HEK293 (cell line): ENCODE data around the gene HMCN2.

ENCODE experiments used
- CTCF ChIA-PET: fragments of 350-600 bp; formaldehyde crosslinking; extraction: SDS; loops from one replicate; lab custom pipeline; 2021; ENCODE audit warnings: antibody characterized with exemption; lab: Yijun Ruan, JAX
- POLR2A ChIA-PET: fragments of 300-600 bp; formaldehyde crosslinking; extraction: SDS; loops from one replicate; lab custom pipeline; 2020; ENCODE audit warnings: antibody characterized with exemption, inconsistent platforms; lab: Yijun Ruan, JAX
- H3K27ac ChIP-seq: fragments of 200-500 bp; sonication (Bioruptor generic); 2 replicates; pipeline ENCODE4 v1.5.1; 2014; ENCODE audit warnings: low read depth, low read length, control low read depth, inconsistent platforms; ENCODE audit errors: extremely low read depth
- H3K36me3 ChIP-seq, 2 experiments: fragments of 200-500 bp in 1 of 2; sonication (Bioruptor generic) in 1 of 2; 1 replicate in 1 of 2; 2 replicates in 1 of 2; pipeline ENCODE4 v1.5.1; 2014 to 2017; ENCODE audit warnings: inconsistent platforms in 2 of 2, low read length in 2 of 2; ENCODE audit not compliant: control insufficient read depth in 2 of 2, insufficient read depth in 1 of 2
- H3K4me1 ChIP-seq: fragments of 200-500 bp; sonication (Bioruptor generic); 2 replicates; pipeline ENCODE4 v1.5.1; 2014; ENCODE audit warnings: mild to moderate bottlenecking, low read length, inconsistent platforms; ENCODE audit not compliant: control insufficient read depth, insufficient read depth
- H3K4me3 ChIP-seq: 2 replicates; pipeline ENCODE4 v1.5.1; 2011; ENCODE audit warnings: low read depth, mild to moderate bottlenecking, control low read depth, low read length, moderate library complexity
- H3K9me3 ChIP-seq: fragments of 200-500 bp; sonication (Bioruptor generic); 2 replicates; pipeline ENCODE4 v1.5.1; 2014; ENCODE audit warnings: low read depth, low read length, inconsistent platforms; ENCODE audit not compliant: control insufficient read depth, insufficient read depth
- EGR2 ChIP-seq: fragments of 450-650 bp; formaldehyde crosslinking; IDR thresholded peaks from 2 replicates; pipeline ENCODE4 v1.5.1; 2016; ENCODE audit warnings: low read depth, missing biosample characterization, missing genetic modification characterization
- GFI1B ChIP-seq: fragments of 450-650 bp; formaldehyde crosslinking; IDR thresholded peaks from 2 replicates; pipeline ENCODE4 v1.5.1; 2016; ENCODE audit warnings: missing biosample characterization, missing genetic modification characterization
- GLI4 ChIP-seq: fragments of 450-650 bp; formaldehyde crosslinking; IDR thresholded peaks from 2 replicates; pipeline ENCODE4 v1.5.1; 2016; ENCODE audit warnings: missing biosample characterization, missing genetic modification characterization
- ZIC2 ChIP-seq: fragments of 450-650 bp; formaldehyde crosslinking; IDR thresholded peaks from 2 replicates; pipeline ENCODE4 v1.5.1; 2016; ENCODE audit warnings: missing biosample characterization, missing genetic modification characterization
- ZNF138 ChIP-seq: fragments of 450-650 bp; formaldehyde crosslinking; IDR thresholded peaks from 2 replicates; pipeline ENCODE4 v1.5.1; 2016; ENCODE audit warnings: missing biosample characterization, missing genetic modification characterization, borderline replicate concordance
- ZNF169 ChIP-seq: fragments of 450-650 bp; formaldehyde crosslinking; IDR thresholded peaks from 2 replicates; pipeline ENCODE4 v1.5.1; 2016; ENCODE audit warnings: missing biosample characterization, missing genetic modification characterization
- ZNF354C ChIP-seq: fragments of 450-650 bp; formaldehyde crosslinking; IDR thresholded peaks from 2 replicates; pipeline ENCODE4 v1.5.1; 2016; ENCODE audit warnings: missing biosample characterization, missing genetic modification characterization, low read depth, borderline replicate concordance
- ZNF394 ChIP-seq: fragments of 450-650 bp; formaldehyde crosslinking; IDR thresholded peaks from 2 replicates; pipeline ENCODE4 v1.5.1; 2016; ENCODE audit warnings: missing biosample characterization, missing genetic modification characterization, mild to moderate bottlenecking, moderate library complexity, borderline replicate concordance
- ZNF571 ChIP-seq: fragments of 450-650 bp; formaldehyde crosslinking; IDR thresholded peaks from 2 replicates; pipeline ENCODE4 v1.5.0; 2017; ENCODE audit warnings: missing biosample characterization, missing genetic modification characterization
- ZNF600 ChIP-seq: fragments of 450-650 bp; formaldehyde crosslinking; IDR thresholded peaks from 2 replicates; pipeline ENCODE4 v1.5.1; 2016; ENCODE audit warnings: missing biosample characterization, missing genetic modification characterization
- ZNF623 ChIP-seq: fragments of 450-650 bp; formaldehyde crosslinking; IDR thresholded peaks from 2 replicates; pipeline ENCODE4 v1.5.1; 2016; ENCODE audit warnings: missing biosample characterization, missing genetic modification characterization
- ZNF747 ChIP-seq: fragments of 450-650 bp; formaldehyde crosslinking; IDR thresholded peaks from 2 replicates; pipeline ENCODE4 v1.5.1; 2016; ENCODE audit warnings: missing biosample characterization, missing genetic modification characterization
- ZNF776 ChIP-seq: fragments of 450-650 bp; formaldehyde crosslinking; IDR thresholded peaks from 2 replicates; pipeline ENCODE4 v1.5.0; 2017; ENCODE audit warnings: missing biosample characterization, missing genetic modification characterization, borderline replicate concordance
- ZNF792 ChIP-seq: fragments of 450-650 bp; formaldehyde crosslinking; IDR thresholded peaks from 2 replicates; pipeline ENCODE4 v1.5.1; 2016; ENCODE audit warnings: missing biosample characterization, missing genetic modification characterization
- TF ChIP-seq, protein P1 (sequence below): fragments of 450-650 bp; formaldehyde crosslinking; IDR thresholded peaks from 2 replicates; pipeline ENCODE4 v1.5.1; 2016; ENCODE audit warnings: missing biosample characterization, missing genetic modification characterization, low read depth
- TF ChIP-seq, protein P2 (sequence below): fragments of 450-650 bp; formaldehyde crosslinking; IDR thresholded peaks from 2 replicates; pipeline ENCODE4 v1.5.1; 2017; ENCODE audit warnings: missing biosample characterization, missing genetic modification characterization
- TF ChIP-seq, protein P3 (sequence below): fragments of 450-650 bp; formaldehyde crosslinking; IDR thresholded peaks from 2 replicates; pipeline ENCODE4 v1.5.1; 2016; ENCODE audit warnings: missing biosample characterization, missing genetic modification characterization

Gene HMCN2

DNA sequence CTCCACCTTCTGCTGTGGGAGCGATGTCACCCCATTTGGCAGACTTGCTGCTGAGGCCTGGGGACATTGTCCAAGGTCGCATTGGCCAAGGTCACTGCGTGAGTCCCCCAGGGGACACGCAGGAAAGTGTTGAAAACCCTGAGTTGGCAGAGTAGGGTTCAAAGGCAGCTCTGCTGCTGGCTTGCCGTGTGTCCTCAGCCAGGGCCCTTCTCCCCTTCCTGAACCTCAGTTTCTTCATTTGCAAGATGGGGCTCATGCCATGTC lies 193.2 kb downstream of the HMCN2 start (continued):
- no peak for TF ChIP-seq ZNF138 (tag by site-specific recombination)
- no peak for TF ChIP-seq ZNF394 (tag by site-specific recombination)
- TF ChIP-seq ZNF776 (tag by site-specific recombination), result no peak
- no peak for TF ChIP-seq ZNF747 (tag by site-specific recombination)

DNA sequence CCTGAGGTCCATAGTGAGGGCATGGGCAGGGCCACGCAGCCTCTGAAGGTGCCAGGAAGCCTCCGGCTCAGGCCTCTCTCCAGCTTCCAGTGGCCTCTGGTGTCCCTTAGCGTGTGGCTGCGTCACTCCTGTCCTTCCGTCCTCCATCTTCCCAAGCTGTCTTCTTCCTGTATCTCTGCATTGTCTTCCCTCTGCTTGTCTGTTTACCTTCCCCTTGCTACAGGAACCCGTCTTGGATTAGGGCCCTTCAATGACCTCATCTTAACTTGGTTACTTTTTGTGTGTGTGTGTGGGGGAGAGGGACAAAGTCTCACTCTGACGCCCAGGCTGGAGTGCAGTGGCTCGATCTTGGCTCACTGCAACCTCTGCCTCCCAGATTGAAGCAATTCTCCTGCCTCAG lies 193.6 kb downstream of the HMCN2 start:
- Histone ChIP-seq H3K36me3 (peaks cover 0 to 9% of the 10 kb centered on the region in 2 experiments; a peak in 1 of 3 replicates), H3K4me3 (no peak overlapping the region), H3K4me1 (no peaks in the 10 kb centered on the region), H3K27ac (no peak overlapping the region), H3K9me3 (no peaks in the 10 kb centered on the region)
- TF ChIP-seq, protein P1, sequence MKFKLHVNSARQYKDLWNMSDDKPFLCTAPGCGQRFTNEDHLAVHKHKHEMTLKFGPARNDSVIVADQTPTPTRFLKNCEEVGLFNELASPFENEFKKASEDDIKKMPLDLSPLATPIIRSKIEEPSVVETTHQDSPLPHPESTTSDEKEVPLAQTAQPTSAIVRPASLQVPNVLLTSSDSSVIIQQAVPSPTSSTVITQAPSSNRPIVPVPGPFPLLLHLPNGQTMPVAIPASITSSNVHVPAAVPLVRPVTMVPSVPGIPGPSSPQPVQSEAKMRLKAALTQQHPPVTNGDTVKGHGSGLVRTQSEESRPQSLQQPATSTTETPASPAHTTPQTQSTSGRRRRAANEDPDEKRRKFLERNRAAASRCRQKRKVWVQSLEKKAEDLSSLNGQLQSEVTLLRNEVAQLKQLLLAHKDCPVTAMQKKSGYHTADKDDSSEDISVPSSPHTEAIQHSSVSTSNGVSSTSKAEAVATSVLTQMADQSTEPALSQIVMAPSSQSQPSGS (tag by site-specific recombination), result peak; percentile 79
- TF ChIP-seq ZNF792 (tag by site-specific recombination) (no peak), ZNF354C (tag by site-specific recombination) (no peak), EGR2 (tag by site-specific recombination) (0 out of 2 replicates have a peak, but pooled peaks have one; percentile 18), ZNF600 (tag by site-specific recombination) (0 out of 2 replicates have a peak, but pooled peaks have one; percentile 21)
- TF ChIP-seq, protein P2, sequence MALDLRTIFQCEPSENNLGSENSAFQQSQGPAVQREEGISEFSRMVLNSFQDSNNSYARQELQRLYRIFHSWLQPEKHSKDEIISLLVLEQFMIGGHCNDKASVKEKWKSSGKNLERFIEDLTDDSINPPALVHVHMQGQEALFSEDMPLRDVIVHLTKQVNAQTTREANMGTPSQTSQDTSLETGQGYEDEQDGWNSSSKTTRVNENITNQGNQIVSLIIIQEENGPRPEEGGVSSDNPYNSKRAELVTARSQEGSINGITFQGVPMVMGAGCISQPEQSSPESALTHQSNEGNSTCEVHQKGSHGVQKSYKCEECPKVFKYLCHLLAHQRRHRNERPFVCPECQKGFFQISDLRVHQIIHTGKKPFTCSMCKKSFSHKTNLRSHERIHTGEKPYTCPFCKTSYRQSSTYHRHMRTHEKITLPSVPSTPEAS (tag by site-specific recombination), result peak; percentile 22; the same call in 1 of the 2 replicates
- TF ChIP-seq, protein P3, sequence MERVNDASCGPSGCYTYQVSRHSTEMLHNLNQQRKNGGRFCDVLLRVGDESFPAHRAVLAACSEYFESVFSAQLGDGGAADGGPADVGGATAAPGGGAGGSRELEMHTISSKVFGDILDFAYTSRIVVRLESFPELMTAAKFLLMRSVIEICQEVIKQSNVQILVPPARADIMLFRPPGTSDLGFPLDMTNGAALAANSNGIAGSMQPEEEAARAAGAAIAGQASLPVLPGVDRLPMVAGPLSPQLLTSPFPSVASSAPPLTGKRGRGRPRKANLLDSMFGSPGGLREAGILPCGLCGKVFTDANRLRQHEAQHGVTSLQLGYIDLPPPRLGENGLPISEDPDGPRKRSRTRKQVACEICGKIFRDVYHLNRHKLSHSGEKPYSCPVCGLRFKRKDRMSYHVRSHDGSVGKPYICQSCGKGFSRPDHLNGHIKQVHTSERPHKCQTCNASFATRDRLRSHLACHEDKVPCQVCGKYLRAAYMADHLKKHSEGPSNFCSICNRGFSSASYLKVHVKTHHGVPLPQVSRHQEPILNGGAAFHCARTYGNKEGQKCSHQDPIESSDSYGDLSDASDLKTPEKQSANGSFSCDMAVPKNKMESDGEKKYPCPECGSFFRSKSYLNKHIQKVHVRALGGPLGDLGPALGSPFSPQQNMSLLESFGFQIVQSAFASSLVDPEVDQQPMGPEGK, result 0 out of 2 replicates have a peak, but pooled peaks have one; percentile 19
- CTCF ChIA-PET, result interaction anchor here (0.5 to 15.5 kb wide), 7 partner anchors 10 to 504 kb away, joined by 3 to 305 read pairs (median 8); partner anchors contain the start of gene EXOSC2
- POLR2A ChIA-PET, result interaction anchor here (0.6 to 1.1 kb wide), 2 partner anchors 11 to 587 kb away, joined by 4 to 5 read pairs; no protein-coding TSS in a partner anchor

DNA sequence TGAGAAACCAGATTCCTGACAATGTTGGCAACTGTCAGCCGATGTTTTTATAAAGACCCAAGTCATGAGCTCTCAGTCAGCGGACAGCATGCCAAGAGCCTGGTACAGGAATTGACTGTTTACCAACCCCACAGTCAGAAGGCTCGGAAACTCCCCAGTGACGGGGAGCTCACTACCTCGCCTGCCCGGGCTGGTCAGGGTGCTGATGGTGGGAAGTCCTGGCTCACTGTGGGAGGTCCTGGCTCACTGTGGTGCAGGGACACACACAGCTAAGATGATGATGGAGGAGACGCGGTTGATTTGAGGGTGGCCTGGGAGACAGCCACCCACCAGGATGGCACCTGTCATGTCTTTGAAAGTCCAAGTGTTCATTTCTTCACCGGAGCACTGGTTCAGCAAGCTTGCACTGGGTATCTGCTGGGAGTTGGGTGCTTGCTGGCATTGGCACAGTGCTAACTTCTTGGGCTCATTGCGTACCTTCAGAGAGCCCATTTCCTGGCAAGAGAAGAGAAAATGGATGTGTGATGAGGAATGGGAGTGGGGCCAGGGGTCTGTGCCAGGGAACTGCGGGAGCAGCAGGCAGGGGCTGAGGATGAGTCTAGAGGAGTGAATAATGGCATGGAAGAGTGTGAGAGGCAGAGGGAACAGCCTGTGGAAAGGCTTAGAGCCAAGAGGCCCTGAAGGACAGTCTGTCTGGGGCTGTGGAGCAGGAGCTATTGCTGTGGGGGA lies 194.5 kb downstream of the HMCN2 start:
- no peak for TF ChIP-seq ZNF169 (tag by site-specific recombination)
- no peak for TF ChIP-seq GFI1B (tag by site-specific recombination)
- 0 out of 2 replicates have a peak, but pooled peaks have one; percentile 8 for TF ChIP-seq ZIC2
- no peak for TF ChIP-seq ZNF571 (tag by site-specific recombination)
- 0 out of 2 replicates have a peak, but pooled peaks have one; percentile 16 for TF ChIP-seq GLI4 (tag by site-specific recombination)
- TF ChIP-seq ZNF623 (tag by site-specific recombination), result no peak
- Histone ChIP-seq H3K9me3 (no peaks in the 10 kb centered on the region), H3K4me1 (no peaks in the 10 kb centered on the region), H3K4me3 (no peak overlapping the region), H3K27ac (no peak overlapping the region), H3K36me3 (peaks cover 0 to 7% of the 10 kb centered on the region in 2 experiments; a peak in 1 of 3 replicates)
- ChIA-PET POLR2A (interaction anchor here (0.9 to 1.4 kb wide), 3 partner anchors 40 to 246 kb away, joined by 3 to 8 read pairs (median 4); no protein-coding TSS in a partner anchor), CTCF (interaction anchor here (0.6 to 15.5 kb wide), 45 partner anchors 8 to 469 kb away, joined by 3 to 305 read pairs (median 4); partner anchors contain the start of gene EXOSC2)
